ENCODE results near the gene SLC25A22.

DNA sequence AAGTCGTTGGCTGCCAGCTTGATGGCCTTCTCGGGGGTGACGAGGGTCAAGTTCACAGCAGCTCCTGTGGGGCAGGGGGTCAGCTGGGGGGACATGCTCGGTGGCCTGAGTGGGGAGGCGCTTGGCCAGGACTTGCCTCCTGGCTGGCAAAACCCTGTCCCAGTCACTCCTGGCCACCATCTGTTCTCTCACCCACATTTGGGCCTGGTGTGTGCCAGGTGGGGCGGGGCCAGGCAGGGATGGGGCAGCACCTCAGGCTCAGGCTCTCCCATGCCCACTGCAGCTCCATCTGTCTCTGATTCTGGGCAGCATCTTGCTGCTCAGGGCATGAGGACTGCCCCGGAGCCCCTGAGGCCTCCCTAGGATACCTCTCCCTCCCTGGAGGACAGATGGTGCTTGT, 4.5 kb downstream of the SLC25A22 start:
- TF ChIP-seq CTCF (IDR thresholded peaks at IDR 0.05) = no peak
- no peak for TF ChIP-seq POLR2AphosphoS5 (IDR thresholded peaks at IDR 0.05)
- TF ChIP-seq POLR2A (IDR thresholded peaks at IDR 0.05) = no peak
- no peak for TF ChIP-seq EP300 (IDR thresholded peaks at IDR 0.05; ENCODE audit: low read depth)
